Sigmoid colon (tissue), 7 donors: ENCODE results near the gene CDH24. TPM values are rescaled to one million over a fixed set of nuclear protein-coding genes. Genes with fewer than 3 reads are reported as not detected.

Source experiments
- DNase-seq: peaks from one replicate; pipeline ENCODE4 v3.0.0-alpha.2; 2019
- H3K27ac ChIP-seq, 4 donors: fragments of 200-600 bp; sonication (generic); one replicate each; pipeline ENCODE4 v1.5.1; 2016 to 2019; ENCODE audit warnings: mild to moderate bottlenecking in 1 of 4
- H3K27me3 ChIP-seq, 3 donors: fragments of 200-600 bp; sonication (generic); one replicate each; pipeline ENCODE4 v1.5.1; 2019; ENCODE audit warnings: mild to moderate bottlenecking in 1 of 3
- H3K36me3 ChIP-seq, 4 donors: fragments of 200-600 bp; sonication (generic); one replicate each; pipeline ENCODE4 v1.5.1; 2016 to 2019
- H3K4me1 ChIP-seq, 4 donors: fragments of 200-600 bp; sonication (generic); one replicate each; pipeline ENCODE4 v1.5.1; 2017 to 2019
- H3K4me3 ChIP-seq, 4 donors: fragments of 200-600 bp; sonication (generic); one replicate each; pipeline ENCODE4 v1.5.1; 2017 to 2019; ENCODE audit warnings: mild to moderate bottlenecking in 2 of 4, moderate library complexity in 1 of 4
- H3K9me3 ChIP-seq, 4 donors: fragments of 200-600 bp in 3 of 4; sonication (generic) in 3 of 4; one replicate each; pipeline versions ENCODE4 v1.5.1 to v1.6.1; 2013 to 2019
- CTCF ChIP-seq, 4 experiments: fragments of 450-650 bp in 3 of 4; fragments of 200-600 bp in 1 of 4; IDR thresholded peaks; one replicate each; pipeline ENCODE4 v1.5.1; 2016 to 2019; ENCODE audit warnings: antibody characterized with exemption in 4 of 4, mild to moderate bottlenecking in 3 of 4, moderate library complexity in 2 of 4
- EP300 ChIP-seq, 4 donors: sonication (generic); formaldehyde crosslinking; IDR thresholded peaks; one replicate each; pipeline ENCODE4 v1.6.1; 2017; ENCODE audit warnings: antibody characterized with exemption in 4 of 4
- POLR2A ChIP-seq, 2 donors: fragments of 450-650 bp; IDR thresholded peaks; one replicate each; pipeline ENCODE4 v1.6.1; 2016; ENCODE audit warnings: antibody characterized with exemption in 2 of 2, mild to moderate bottlenecking in 2 of 2, moderate library complexity in 2 of 2
- POLR2AphosphoS5 ChIP-seq, 4 donors: sonication (generic); formaldehyde crosslinking; IDR thresholded peaks; one replicate each; pipeline ENCODE4 v1.6.1; 2017; ENCODE audit warnings: antibody characterized with exemption in 4 of 4
- WGBS, 2 donors: extraction: QIAGEN DNeasy Blood & Tissue Kit; methylation state at CpG; one replicate each; pipeline ENCODE4 v1.1.7; 2013; 5-methylcytosine and 5-hydroxymethylcytosine counted together
- intact Hi-C: fragments of 100-400 bp; cut with DNase I; formaldehyde crosslinking; loops from one replicate; pipeline ENCODE4 v1.15.1; 2023
- polyA plus RNA-seq, 3 donors: library from polyadenylated mRNA; stranded (reverse); fragments of 200-250 nt; gene quantifications; one replicate each; pipeline ENCODE4 v1.2.3, GENCODE V29; 2013
- total RNA-seq, 4 donors: library from RNA; depleted of rRNA; stranded (reverse); fragments of >200 nt; gene quantifications; one replicate each; pipeline ENCODE4 v1.1.0, GENCODE V29; 2016
- donor health status: healthy with polysubstance abuse.
- donor health status: Bipolar disorder and iron deficiency.
- donor health status: healthy.

The CDH24 gene
- total and polyA plus RNA-seq, 7 donors = 0.46 to 7.5 (median 2.1) TPM

- Histone ChIP-seq H3K27me3 (no peaks in the 10 kb centered on the region), H3K4me1 (no peaks in the 10 kb centered on the region), H3K36me3 (no peaks in the 10 kb centered on the region), H3K4me3 (no peak overlapping the region), H3K9me3 (no peaks in the 10 kb centered on the region), H3K27ac (no peak overlapping the region)
- no peak for TF ChIP-seq POLR2AphosphoS5 (IDR thresholded peaks at IDR 0.05)
- no peak for TF ChIP-seq EP300 (IDR thresholded peaks at IDR 0.05)
- no peak for TF ChIP-seq CTCF (IDR thresholded peaks at IDR 0.05)
- no peak for TF ChIP-seq POLR2A (IDR thresholded peaks at IDR 0.05)
- 81 to 86% methylated on average over 6 of the region's 6 CpGs for WGBS, 2 donors
- intact Hi-C loops = no loop called here
- DNase-seq = no peak
Observed at GRCh38 chr14:23047034-23047634, 10.2 kb downstream of the CDH24 start.

GRCh38 chr14:23045419-23046357 lies 11.6 kb downstream of the CDH24 start:
- TF ChIP-seq EP300 (IDR thresholded peaks at IDR 0.05) (no peak), CTCF (IDR thresholded peaks at IDR 0.05) (no peak), POLR2AphosphoS5 (IDR thresholded peaks at IDR 0.05) (no peak), POLR2A (IDR thresholded peaks at IDR 0.05) (no peak)
- Histone ChIP-seq H3K9me3 (no peaks in the 10 kb centered on the region), H3K4me1 (no peaks in the 10 kb centered on the region), H3K36me3 (no peaks in the 10 kb centered on the region), H3K27ac (no peak overlapping the region), H3K27me3 (no peaks in the 10 kb centered on the region), H3K4me3 (no peak overlapping the region)
- 87 to 92% methylated on average over 13 of the region's 13 CpGs for WGBS, 2 donors
- no peak for DNase-seq
- intact Hi-C loops = no loop called here

- TF ChIP-seq POLR2A (IDR thresholded peaks at IDR 0.05) (no peak), CTCF (IDR thresholded peaks at IDR 0.05) (no peak), POLR2AphosphoS5 (IDR thresholded peaks at IDR 0.05) (no peak), EP300 (IDR thresholded peaks at IDR 0.05) (no peak)
- H3K27ac ChIP-seq = no peak overlapping the region
- no peaks in the 10 kb centered on the region for H3K36me3 ChIP-seq
- intact Hi-C loops = no loop called here
- no peaks in the 10 kb centered on the region for H3K4me1 ChIP-seq
- no peaks in the 10 kb centered on the region for H3K9me3 ChIP-seq
- H3K27me3 ChIP-seq = no peaks in the 10 kb centered on the region
- H3K4me3 ChIP-seq = no peak overlapping the region
- no peak for DNase-seq
- 63 to 87% methylated on average over 8 of the region's 8 CpGs for WGBS, 2 donors
Observed at GRCh38 chr14:23044840-23045239, 12.5 kb downstream of the CDH24 start.

- no peaks in the 10 kb centered on the region for H3K9me3 ChIP-seq
- H3K4me1 ChIP-seq = no peaks in the 10 kb centered on the region
- no peak overlapping the region for H3K27ac ChIP-seq
- no peaks in the 10 kb centered on the region for H3K27me3 ChIP-seq
- 94 to 97% methylated on average over 3 of the region's 3 CpGs for WGBS, 2 donors
- intact Hi-C loops = no loop called here
- no peak for DNase-seq
- TF ChIP-seq EP300 (IDR thresholded peaks at IDR 0.05) = no peak
- TF ChIP-seq POLR2A (IDR thresholded peaks at IDR 0.05) = no peak
- no peak for TF ChIP-seq POLR2AphosphoS5 (IDR thresholded peaks at IDR 0.05)
- no peak for TF ChIP-seq CTCF (IDR thresholded peaks at IDR 0.05)
- H3K4me3 ChIP-seq = no peak overlapping the region
- H3K36me3 ChIP-seq = no peaks in the 10 kb centered on the region
Observed at GRCh38 chr14:23043754-23044153, 13.6 kb downstream of the CDH24 start.
